Cerebellar cortex (tissue), 1 donor: ENCODE measurements around the gene SOD1.

Experiments used
- DNase-seq: peaks from one replicate; pipeline ENCODE4 v3.0.0-alpha.2; 2015; ENCODE audit warnings: low spot score

SOD1 gene

GRCh38 chr21:31682620-31683019, 23.1 kb downstream of the SOD1 start:
- no peak for DNase-seq

- no peak for DNase-seq
These were observed 23.5 kb downstream of the SOD1 start for GRCh38 chr21:31683029-31683428.

GRCh38 chr21:31684918-31685317, 25.4 kb downstream of the SOD1 start:
- no peak for DNase-seq

- DNase-seq = peak; percentile 75
These were observed 26.9 kb downstream of the SOD1 start for GRCh38 chr21:31686272-31686915.

- DNase-seq = no peak
These were observed 27.6 kb downstream of the SOD1 start for GRCh38 chr21:31687108-31687507.

GRCh38 chr21:31688603-31689368, 29.3 kb downstream of the SOD1 start:
- DNase-seq = no peak

- DNase-seq = no peak
These were observed 33.7 kb downstream of the SOD1 start for GRCh38 chr21:31693222-31693621.

- no peak for DNase-seq
These were observed 36.9 kb downstream of the SOD1 start for GRCh38 chr21:31696424-31696823.

GRCh38 chr21:31698461-31698860, 39.0 kb downstream of the SOD1 start:
- DNase-seq = no peak

GRCh38 chr21:31700040-31700439, 40.5 kb downstream of the SOD1 start:
- DNase-seq = no peak

GRCh38 chr21:31706562-31706961, 47.1 kb downstream of the SOD1 start:
- no peak for DNase-seq

GRCh38 chr21:31707499-31707898, 48.0 kb downstream of the SOD1 start:
- no peak for DNase-seq

GRCh38 chr21:31708541-31708940, 49.0 kb downstream of the SOD1 start:
- DNase-seq = no peak

- DNase-seq = no peak
These were observed 51.1 kb downstream of the SOD1 start for GRCh38 chr21:31710586-31710985.

GRCh38 chr21:31711326-31711725, 51.8 kb downstream of the SOD1 start:
- no peak for DNase-seq

GRCh38 chr21:31711745-31712285, 52.3 kb downstream of the SOD1 start:
- no peak for DNase-seq

- no peak for DNase-seq
These were observed 53.6 kb downstream of the SOD1 start for GRCh38 chr21:31713115-31713514.

- no peak for DNase-seq
These were observed 54.7 kb downstream of the SOD1 start for GRCh38 chr21:31713973-31714740.

GRCh38 chr21:31714741-31715365, 55.4 kb downstream of the SOD1 start:
- DNase-seq = no peak

GRCh38 chr21:31716106-31716505, 56.6 kb downstream of the SOD1 start:
- DNase-seq = no peak
